ENCODE measurements around the gene AP3D1. TPM values are rescaled to one million over a fixed set of nuclear protein-coding genes. Genes with fewer than 3 reads are reported as not detected.

The AP3D1 gene
- total RNA-seq, 1 donor from 2014 or later, result 50.9 TPM

- Mint-ChIP-seq H3K4me1 (no peaks in the 10 kb centered on the region), H3K4me3 (no peak overlapping the region), H3K27ac (no peak overlapping the region), H3K27me3 (ENCODE audit: insufficient read depth, low read depth) (peaks cover 2% of the 10 kb centered on the region), H3K36me3 (peaks cover 30% of the 10 kb centered on the region), H3K9me3 (no peaks in the 10 kb centered on the region)
- Histone ChIP-seq H4K20me1 (ENCODE audit: low read depth) (peaks cover 4% of the 10 kb centered on the region), H3K9me3 (ENCODE audit: low read depth) (no peaks in the 10 kb centered on the region), H3K4me2 (no peak overlapping the region), H3K9ac (no peak overlapping the region), H3K27ac (no peak overlapping the region), H3K4me3 (no peak overlapping the region), H3K79me2 (ENCODE audit: low read depth) (no peaks in the 10 kb centered on the region), H3K4me1 (no peaks in the 10 kb centered on the region), H2AFZ (replicated peaks) (no peak overlapping the region), H3K27me3 (no peaks in the 10 kb centered on the region), H3F3A (ENCODE audit: low read depth) (no peaks in the 10 kb centered on the region), H3K36me3 (no peaks in the 10 kb centered on the region)
- peak; percentile 25 for DNase-seq (ENCODE audit: low spot score)
- TF ChIP-seq CTCF (IDR thresholded peaks at IDR 0.05) (peak; percentile 41), EZH2phosphoT487 (IDR thresholded peaks at IDR 0.05) (no peak)
Measured at GRCh38 chr19:2110822-2111221, 40.5 kb downstream of the AP3D1 start.

- no peak overlapping the region for H3K4me3 ChIP-seq
- H4K20me1 ChIP-seq (ENCODE audit: low read depth), result peaks cover 4% of the 10 kb centered on the region
- no peak overlapping the region for H3K27ac ChIP-seq
- no peaks in the 10 kb centered on the region for H3K27me3 ChIP-seq
- H3K79me2 ChIP-seq (ENCODE audit: low read depth), result peaks cover 10% of the 10 kb centered on the region
- Mint-ChIP-seq H3K9me3 (no peaks in the 10 kb centered on the region), H3K27ac (no peak overlapping the region), H3K4me1 (no peaks in the 10 kb centered on the region), H3K4me3 (no peak overlapping the region), H3K27me3 (ENCODE audit: insufficient read depth, low read depth) (peaks cover 7% of the 10 kb centered on the region), H3K36me3 (peaks cover 41% of the 10 kb centered on the region)
- H3K9ac ChIP-seq, result no peak overlapping the region
- H3K9me3 ChIP-seq (ENCODE audit: low read depth), result no peaks in the 10 kb centered on the region
- no peaks in the 10 kb centered on the region for H3K36me3 ChIP-seq
- H3K4me1 ChIP-seq, result no peaks in the 10 kb centered on the region
- TF ChIP-seq EZH2phosphoT487 (IDR thresholded peaks at IDR 0.05) (no peak), CTCF (IDR thresholded peaks at IDR 0.05) (no peak), EZH2 (IDR thresholded peaks at IDR 0.05) (no peak)
- no peaks in the 10 kb centered on the region for H3F3A ChIP-seq (ENCODE audit: low read depth)
- no peak overlapping the region for H2AFZ ChIP-seq (replicated peaks)
- no peak overlapping the region for H3K4me2 ChIP-seq
- DNase-seq (ENCODE audit: low spot score), result no peak
Measured at GRCh38 chr19:2109046-2109864, 42.1 kb downstream of the AP3D1 start.

DNA sequence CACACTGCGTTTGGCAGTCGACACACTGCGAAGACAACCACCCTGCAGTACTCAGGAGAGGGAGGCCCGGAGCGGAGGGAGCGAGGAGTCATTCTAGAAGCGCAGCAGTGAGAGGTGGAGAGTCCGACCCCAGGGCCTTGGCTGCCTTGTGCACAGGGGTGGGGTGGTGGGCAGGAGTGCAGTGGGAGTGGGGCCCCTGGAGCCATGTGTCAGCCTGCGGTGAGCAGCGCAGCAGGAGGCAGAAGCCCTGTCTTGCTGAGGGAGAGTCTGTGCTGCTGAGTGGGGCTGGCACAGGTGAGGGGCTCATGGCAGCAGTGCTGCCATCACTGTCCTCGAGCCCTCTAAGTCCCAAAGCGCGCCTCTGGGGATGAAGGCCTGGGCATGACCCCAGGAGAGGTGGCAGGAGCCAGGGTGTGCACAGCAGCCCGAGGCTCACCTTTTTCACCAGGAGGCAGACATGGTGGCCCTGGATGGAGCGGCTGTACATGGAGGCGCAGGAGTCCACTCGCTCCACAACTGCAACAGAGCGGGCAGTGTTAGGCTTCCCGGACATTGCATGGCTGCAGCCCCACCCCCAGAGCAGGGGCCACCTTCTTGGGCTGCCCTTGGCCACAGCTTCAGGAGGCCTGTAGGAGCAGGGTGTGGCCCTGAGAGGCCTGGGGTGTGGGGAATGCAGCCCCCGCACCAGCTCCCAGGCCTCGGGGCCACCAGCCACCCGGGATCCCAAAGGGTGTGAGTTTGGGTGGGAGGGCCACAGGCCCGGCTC, 42.9 kb downstream of the AP3D1 start:
- Mint-ChIP-seq H3K27me3 (ENCODE audit: insufficient read depth, low read depth) (peaks cover 12% of the 10 kb centered on the region), H3K36me3 (peaks cover 43% of the 10 kb centered on the region), H3K9me3 (no peaks in the 10 kb centered on the region), H3K27ac (no peak overlapping the region), H3K4me1 (no peaks in the 10 kb centered on the region), H3K4me3 (no peak overlapping the region)
- no peaks in the 10 kb centered on the region for H3K27me3 ChIP-seq
- H3K36me3 ChIP-seq, result no peaks in the 10 kb centered on the region
- TF ChIP-seq CTCF (IDR thresholded peaks at IDR 0.05) (no peak), EZH2phosphoT487 (IDR thresholded peaks at IDR 0.05) (no peak), EZH2 (IDR thresholded peaks at IDR 0.05) (no peak)
- peaks cover 4% of the 10 kb centered on the region for H4K20me1 ChIP-seq (ENCODE audit: low read depth)
- no peak overlapping the region for H2AFZ ChIP-seq (replicated peaks)
- H3K4me2 ChIP-seq, result no peak overlapping the region
- H3K9me3 ChIP-seq (ENCODE audit: low read depth), result no peaks in the 10 kb centered on the region
- no peaks in the 10 kb centered on the region for H3K4me1 ChIP-seq
- H3K27ac ChIP-seq, result no peak overlapping the region
- no peak for DNase-seq (ENCODE audit: low spot score)
- H3F3A ChIP-seq (ENCODE audit: low read depth), result no peaks in the 10 kb centered on the region
- no peak overlapping the region for H3K9ac ChIP-seq
- no peak overlapping the region for H3K4me3 ChIP-seq
- peaks cover 18% of the 10 kb centered on the region for H3K79me2 ChIP-seq (ENCODE audit: low read depth)

Data from neural progenitor cell (in vitro differentiated cells).